DND-41 (cell line): ENCODE results near the gene DDC.
"Not testable (repeated sequence)": the region's sequence is repeated elsewhere in the genome, so short reads cannot be mapped to it uniquely, and the experiment has no call there.

Source experiments
- ATAC-seq: fragments of 200-7000 bp; cut with Tn5 transposase; 3 replicates; pipeline ENCODE4 v1.9.1; 2021; ENCODE audit warnings: low read depth; ENCODE audit not compliant: insufficient read depth
- DNase-seq: peaks from one replicate; pipeline ENCODE4 v3.0.0-alpha.2; 2020
- H2AFZ ChIP-seq: 2 replicates; pipeline ENCODE4 v1.6.0; 2012; ENCODE audit warnings: low read depth, low read length
- H3K27ac ChIP-seq: 2 replicates; pipeline ENCODE4 v1.5.1; 2012; ENCODE audit warnings: low read length, inconsistent platforms
- H3K27me3 ChIP-seq: fragments of 200-600 bp; sonication (generic); 2 replicates; pipeline ENCODE4 v1.6.0; 2012; ENCODE audit warnings: low read length, mild to moderate bottlenecking, inconsistent platforms; ENCODE audit not compliant: insufficient read depth, poor library complexity
- H3K36me3 ChIP-seq: 2 replicates; pipeline ENCODE4 v1.5.1; 2012; ENCODE audit warnings: low read length, inconsistent platforms; ENCODE audit not compliant: insufficient read depth
- H3K4me1 ChIP-seq: 2 replicates; pipeline ENCODE4 v1.5.1; 2012; ENCODE audit warnings: mild to moderate bottlenecking, low read length; ENCODE audit not compliant: insufficient read depth
- H3K4me2 ChIP-seq: 2 replicates; pipeline ENCODE4 v1.6.0; 2012; ENCODE audit warnings: mild to moderate bottlenecking, moderate library complexity, low read length, inconsistent platforms; ENCODE audit not compliant: insufficient read depth
- H3K4me3 ChIP-seq, 2 experiments: fragments of 200-600 bp in 1 of 2; shearing (Covaris generic) in 1 of 2; 2 replicates each; pipeline ENCODE4 v1.5.1; 2012 to 2016; ENCODE audit warnings: inconsistent platforms in 2 of 2, low read length in 2 of 2, mild to moderate bottlenecking in 2 of 2, low read depth in 1 of 2, moderate library complexity in 1 of 2
- H3K79me2 ChIP-seq: 2 replicates; pipeline ENCODE4 v1.6.0; 2012; ENCODE audit warnings: low read length, inconsistent platforms; ENCODE audit not compliant: insufficient read depth
- H3K9ac ChIP-seq: 2 replicates; pipeline ENCODE4 v1.6.0; 2012; ENCODE audit warnings: low read depth, mild to moderate bottlenecking, inconsistent platforms, low read length, moderate library complexity
- H3K9me3 ChIP-seq: 2 replicates; pipeline ENCODE4 v1.5.1; 2012; ENCODE audit warnings: low read length, moderate library complexity, mild to moderate bottlenecking, inconsistent platforms; ENCODE audit not compliant: insufficient read depth, severe bottlenecking
- H4K20me1 ChIP-seq: 2 replicates; pipeline ENCODE4 v1.6.0; 2012; ENCODE audit warnings: low read length; ENCODE audit not compliant: insufficient read depth
- EZH2 ChIP-seq: IDR thresholded peaks from 3 replicates; pipeline ENCODE4 v1.6.1; 2012; ENCODE audit warnings: borderline replicate concordance, low read depth, mild to moderate bottlenecking, moderate library complexity, low read length, inconsistent platforms; ENCODE audit not compliant: severe bottlenecking
- TF ChIP-seq, protein P1 (sequence below): IDR thresholded peaks from 2 replicates; pipeline ENCODE4 v1.5.1; 2012; ENCODE audit warnings: borderline replicate concordance, low read length, moderate library complexity, mild to moderate bottlenecking; ENCODE audit not compliant: poor library complexity, severe bottlenecking; ENCODE audit errors: extremely low read depth

DDC gene

DNA sequence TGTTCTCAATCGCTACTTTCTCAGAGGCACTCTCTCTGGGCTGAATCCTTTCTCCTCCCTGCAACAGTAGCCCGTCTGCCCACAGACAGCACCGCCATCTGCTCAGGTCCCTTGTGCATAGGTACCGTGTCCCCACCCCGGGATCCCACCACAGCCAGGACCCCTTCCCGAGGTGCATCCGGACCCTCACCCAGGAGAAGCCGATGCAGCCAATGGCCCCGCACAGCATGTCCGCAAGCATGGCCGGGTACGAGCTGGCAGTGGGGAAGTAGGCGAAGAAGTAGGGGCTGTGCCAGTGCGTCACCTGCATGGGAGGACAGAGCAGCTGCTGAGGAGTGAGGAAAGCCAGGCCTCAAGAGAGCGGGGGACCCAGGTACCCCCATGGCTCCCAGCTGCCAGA lies 25.5 kb downstream of the DDC start:
- TF ChIP-seq, protein P1, sequence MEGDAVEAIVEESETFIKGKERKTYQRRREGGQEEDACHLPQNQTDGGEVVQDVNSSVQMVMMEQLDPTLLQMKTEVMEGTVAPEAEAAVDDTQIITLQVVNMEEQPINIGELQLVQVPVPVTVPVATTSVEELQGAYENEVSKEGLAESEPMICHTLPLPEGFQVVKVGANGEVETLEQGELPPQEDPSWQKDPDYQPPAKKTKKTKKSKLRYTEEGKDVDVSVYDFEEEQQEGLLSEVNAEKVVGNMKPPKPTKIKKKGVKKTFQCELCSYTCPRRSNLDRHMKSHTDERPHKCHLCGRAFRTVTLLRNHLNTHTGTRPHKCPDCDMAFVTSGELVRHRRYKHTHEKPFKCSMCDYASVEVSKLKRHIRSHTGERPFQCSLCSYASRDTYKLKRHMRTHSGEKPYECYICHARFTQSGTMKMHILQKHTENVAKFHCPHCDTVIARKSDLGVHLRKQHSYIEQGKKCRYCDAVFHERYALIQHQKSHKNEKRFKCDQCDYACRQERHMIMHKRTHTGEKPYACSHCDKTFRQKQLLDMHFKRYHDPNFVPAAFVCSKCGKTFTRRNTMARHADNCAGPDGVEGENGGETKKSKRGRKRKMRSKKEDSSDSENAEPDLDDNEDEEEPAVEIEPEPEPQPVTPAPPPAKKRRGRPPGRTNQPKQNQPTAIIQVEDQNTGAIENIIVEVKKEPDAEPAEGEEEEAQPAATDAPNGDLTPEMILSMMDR: no peak
- TF ChIP-seq EZH2: no peak
- H3K4me1 ChIP-seq: no peaks in the 10 kb centered on the region
- no peaks in the 10 kb centered on the region for H3K79me2 ChIP-seq
- H3K4me2 ChIP-seq: no peak overlapping the region
- H3K9me3 ChIP-seq: no peaks in the 10 kb centered on the region
- no peaks in the 10 kb centered on the region for H3K27me3 ChIP-seq
- DNase-seq (no peak), ATAC-seq (no peak)
- no peak overlapping the region for H3K4me3 ChIP-seq
- no peaks in the 10 kb centered on the region for H4K20me1 ChIP-seq
- H3K27ac ChIP-seq: no peak overlapping the region
- H2AFZ ChIP-seq: no peak overlapping the region
- no peaks in the 10 kb centered on the region for H3K36me3 ChIP-seq
- no peak overlapping the region for H3K9ac ChIP-seq

DNA sequence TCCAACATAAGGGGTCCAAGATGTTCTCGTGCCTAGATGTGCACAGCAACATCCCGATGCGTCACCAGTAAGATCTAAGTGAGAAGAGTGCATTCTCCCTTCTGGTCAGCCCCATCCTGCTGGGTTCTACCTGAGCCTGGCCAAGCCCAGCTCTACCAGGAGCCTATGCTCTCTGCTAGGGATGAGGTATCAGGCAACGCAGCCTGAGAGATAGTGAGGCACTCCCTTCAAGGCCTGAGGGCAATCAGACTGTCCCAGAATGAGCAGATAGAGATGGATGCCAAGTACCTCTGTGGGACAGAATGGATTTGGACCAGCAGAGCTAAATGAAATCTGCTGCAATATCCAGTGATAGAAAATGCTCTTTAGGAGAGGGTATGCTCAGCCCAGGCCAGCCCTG lies 26.7 kb downstream of the DDC start:
- Histone ChIP-seq H3K9me3 (no peaks in the 10 kb centered on the region), H3K27me3 (no peaks in the 10 kb centered on the region), H3K4me2 (no peak overlapping the region), H3K9ac (no peak overlapping the region), H3K4me3 (no peak overlapping the region), H3K4me1 (no peaks in the 10 kb centered on the region), H3K36me3 (no peaks in the 10 kb centered on the region), H2AFZ (no peak overlapping the region), H4K20me1 (no peaks in the 10 kb centered on the region), H3K79me2 (no peaks in the 10 kb centered on the region), H3K27ac (no peak overlapping the region)
- TF ChIP-seq, protein P1: no peak
- TF ChIP-seq EZH2: no peak
- no peak for ATAC-seq
- no peak for DNase-seq

DNA sequence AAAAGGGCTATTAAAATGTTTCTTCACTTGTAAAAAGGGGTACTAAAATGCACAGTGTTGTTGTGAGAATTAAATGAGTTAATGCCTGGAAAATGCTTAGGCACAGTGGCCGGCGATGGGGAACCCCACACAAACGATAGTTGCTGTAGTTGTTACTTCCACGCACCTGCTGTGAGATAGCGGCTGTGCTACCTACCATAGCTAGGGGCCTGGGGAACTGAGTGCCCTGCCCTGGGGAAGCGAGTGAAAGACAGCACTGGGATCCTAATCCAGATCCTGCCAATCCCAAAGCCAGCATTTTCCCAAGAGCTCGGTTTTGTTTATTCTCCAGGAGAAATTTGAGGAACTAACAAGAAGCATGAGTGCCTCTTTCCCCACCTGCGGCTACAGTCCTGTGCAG lies 27.8 kb downstream of the DDC start:
- no peak for ATAC-seq
- no peaks in the 10 kb centered on the region for H3K79me2 ChIP-seq
- H3K4me1 ChIP-seq: no peaks in the 10 kb centered on the region
- no peaks in the 10 kb centered on the region for H3K36me3 ChIP-seq
- no peaks in the 10 kb centered on the region for H4K20me1 ChIP-seq
- no peak overlapping the region for H3K9ac ChIP-seq
- H2AFZ ChIP-seq: no peak overlapping the region
- DNase-seq: no peak
- no peaks in the 10 kb centered on the region for H3K27me3 ChIP-seq
- H3K4me3 ChIP-seq: no peak overlapping the region
- H3K9me3 ChIP-seq: no peaks in the 10 kb centered on the region
- TF ChIP-seq, protein P1: no peak
- TF ChIP-seq EZH2: no peak
- H3K4me2 ChIP-seq: no peak overlapping the region
- no peak overlapping the region for H3K27ac ChIP-seq

DNA sequence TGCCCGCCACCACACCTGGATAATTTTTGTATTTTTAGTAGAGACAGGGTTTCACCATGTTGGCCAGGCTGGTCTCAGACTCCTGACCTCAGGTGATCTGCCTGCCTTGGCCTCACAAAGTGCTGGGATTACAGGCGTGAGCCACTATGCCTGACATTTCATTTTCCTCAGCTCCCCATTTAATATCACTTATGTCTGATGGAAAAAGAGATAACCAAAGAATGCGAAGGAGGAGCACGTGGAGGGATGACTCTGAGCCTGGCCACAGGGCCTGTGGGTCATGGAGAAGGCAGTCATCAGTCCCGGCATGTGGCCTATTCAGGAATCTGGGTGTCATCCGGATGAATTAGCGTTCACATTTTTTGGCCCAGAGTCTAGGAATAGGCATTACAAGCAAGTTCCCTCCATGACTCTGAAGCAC lies 29.9 kb downstream of the DDC start:
- not testable (repeated sequence) for DNase-seq, H3K4me1 ChIP-seq, H3K79me2 ChIP-seq, H3K36me3 ChIP-seq, ATAC-seq, H3K9me3 ChIP-seq, H3K4me2 ChIP-seq, H3K9ac ChIP-seq, H4K20me1 ChIP-seq, H2AFZ ChIP-seq, H3K27ac ChIP-seq, H3K27me3 ChIP-seq, H3K4me3 ChIP-seq
